K562 (cell line): Measurements from ENCODE around the gene PFKFB2. TPM values are rescaled to one million over a fixed set of nuclear protein-coding genes. Genes with fewer than 3 reads are reported as not detected.

ENCODE experiments used
- C11orf30 ChIP-seq: fragments of 450-650 bp; IDR thresholded peaks from 2 replicates; pipeline ENCODE4 v1.6.1; 2016; ENCODE audit warnings: low read depth, mild to moderate bottlenecking
- CREB1 ChIP-seq, 2 experiments: sonication (generic) in 1 of 2; formaldehyde crosslinking in 1 of 2; IDR thresholded peaks; 2 replicates each; pipeline versions ENCODE4 v1.6.1 to v1.8.0; 2012 to 2022; ENCODE audit warnings: inconsistent platforms in 1 of 2, mild to moderate bottlenecking in 1 of 2, missing genetic modification reagents in 1 of 2, moderate library complexity in 1 of 2
- CTBP1 ChIP-seq: fragments of 450-650 bp; IDR thresholded peaks from 2 replicates; pipeline ENCODE4 v1.6.1; 2016; ENCODE audit warnings: borderline replicate concordance
- CXXC5 ChIP-seq: fragments of 250-450 bp; sonication (Bioruptor Pico); IDR thresholded peaks from 2 replicates; pipeline ENCODE4 v1.8.0; 2022; ENCODE audit warnings: inconsistent platforms, mild to moderate bottlenecking, moderate library complexity
- DMBX1 ChIP-seq: fragments of 250-450 bp; sonication (Bioruptor Pico); IDR thresholded peaks from 2 replicates; pipeline ENCODE4 v1.8.0; 2022; ENCODE audit warnings: inconsistent platforms, mild to moderate bottlenecking, moderate library complexity, borderline replicate concordance
- EGR1 ChIP-seq: fragments of 450-650 bp; conservative IDR thresholded peaks from 2 replicates; pipeline ENCODE4 v1.6.1; 2017; ENCODE audit warnings: mild to moderate bottlenecking
- HDAC3 ChIP-seq: fragments of 450-650 bp; IDR thresholded peaks from 2 replicates; pipeline ENCODE4 v1.6.1; 2018; ENCODE audit warnings: borderline replicate concordance, mild to moderate bottlenecking, moderate library complexity; ENCODE audit not compliant: partially characterized antibody
- LEF1 ChIP-seq: fragments of 450-650 bp; IDR thresholded peaks from 2 replicates; pipeline ENCODE4 v1.6.1; 2016; ENCODE audit warnings: mild to moderate bottlenecking
- MED1 ChIP-seq: sonication (generic); formaldehyde crosslinking; IDR thresholded peaks from 2 replicates; pipeline ENCODE4 v1.8.1; 2023; ENCODE audit warnings: missing genetic modification reagents, borderline replicate concordance
- MEF2D ChIP-seq: conservative IDR thresholded peaks from 2 replicates; pipeline ENCODE4 v1.6.1; 2016; ENCODE audit warnings: low read depth, missing genetic modification characterization, missing compliant biosample characterization
- NBN ChIP-seq: fragments of 450-650 bp; IDR thresholded peaks from 2 replicates; pipeline ENCODE4 v1.6.1; 2016; ENCODE audit warnings: low read depth, mild to moderate bottlenecking
- PML ChIP-seq: IDR thresholded peaks from 2 replicates; pipeline ENCODE4 v1.6.1; 2012; ENCODE audit warnings: low read length, inconsistent platforms
- U2AF2 ChIP-seq: fragments of 200-400 bp; formaldehyde crosslinking; optimal IDR thresholded peaks from 2 replicates; pipeline ENCODE3; 2017; ENCODE audit warnings: low read depth, mild to moderate bottlenecking, low read length
- ZBTB17 ChIP-seq: fragments of 450-650 bp; formaldehyde crosslinking; IDR thresholded peaks from 2 replicates; pipeline ENCODE4 v1.4.0; 2020; ENCODE audit warnings: mild to moderate bottlenecking
- ZBTB8A ChIP-seq: fragments of 450-650 bp; IDR thresholded peaks from 2 replicates; pipeline ENCODE4 v1.6.1; 2018; ENCODE audit warnings: mild to moderate bottlenecking, moderate library complexity; ENCODE audit not compliant: partially characterized antibody
- ZEB2 ChIP-seq: fragments of 450-650 bp; IDR thresholded peaks from 2 replicates; pipeline ENCODE4 v1.6.1; 2016
- ZNF507 ChIP-seq: conservative IDR thresholded peaks from 2 replicates; pipeline ENCODE4 v1.6.1; 2017; ENCODE audit warnings: missing genetic modification characterization, missing compliant biosample characterization
- ZNF551 ChIP-seq: fragments of 250-450 bp; sonication (Bioruptor Pico); IDR thresholded peaks from 2 replicates; pipeline ENCODE4 v1.5.0; 2021; ENCODE audit warnings: mild to moderate bottlenecking, moderate library complexity
- polyA plus RNA-seq, 8 experiments: library from polyadenylated mRNA; depleted of rRNA in 4 of 8; stranded (reverse) in 5 of 8; unstranded in 3 of 8; fragments of >200 nt; fragmentation: Nextera tagmentation in 2 of 8; fragmentation: Illumina TruSeq in 1 of 8; extraction: Ambion mirVana in 2 of 8; extraction: Trizol in 1 of 8; gene quantifications; 2 replicates each; pipeline versions ENCODE4 v1.2.1 to v1.2.3, GENCODE V29; 2011 to 2014; ENCODE audit warnings: inconsistent platforms in 1 of 8, missing spikeins in 1 of 8
- total RNA-seq, 7 experiments: library from RNA; depleted of rRNA in 6 of 7; stranded (reverse); fragments of >200 nt in 6 of 7; fragmentation: Illumina TruSeq in 2 of 7; extraction: Trizol in 2 of 7; gene quantifications; 2 replicates each; pipeline versions ENCODE4 v1.2.1 to v1.2.3, GENCODE V29; 2011 to 2021; ENCODE audit warnings: low replicate concordance in 1 of 7
- TF ChIP-seq, protein P1 (sequence below): sonication (generic); formaldehyde crosslinking; IDR thresholded peaks from 2 replicates; pipeline ENCODE4 v1.8.0; 2022; ENCODE audit warnings: mild to moderate bottlenecking, missing genetic modification reagents
- TF ChIP-seq, protein P2 (sequence below), 2 experiments: fragments of 450-650 bp in 1 of 2; sonication (generic) in 1 of 2; formaldehyde crosslinking in 1 of 2; IDR thresholded peaks in 1 of 2; conservative IDR thresholded peaks in 1 of 2; 2 replicates each; pipeline versions ENCODE4 v1.6.1 to v1.8.1; 2016 to 2023; ENCODE audit warnings: mild to moderate bottlenecking in 2 of 2, moderate library complexity in 2 of 2, inconsistent platforms in 1 of 2, missing genetic modification reagents in 1 of 2
- TF ChIP-seq, protein P3 (sequence below): fragments of 250-450 bp; sonication (Bioruptor Pico); IDR thresholded peaks from 2 replicates; pipeline ENCODE4 v1.5.0; 2022; ENCODE audit warnings: mild to moderate bottlenecking
- TF ChIP-seq, protein P4 (sequence below), 2 experiments: fragments of 200-800 bp in 1 of 2; sonication (Bioruptor generic) in 1 of 2; sonication (generic) in 1 of 2; formaldehyde crosslinking in 1 of 2; IDR thresholded peaks in 1 of 2; conservative IDR thresholded peaks in 1 of 2; 2 replicates each; pipeline versions ENCODE4 v1.5.0 to v1.6.1; 2016 to 2020; ENCODE audit warnings: missing compliant biosample characterization in 1 of 2, missing genetic modification characterization in 1 of 2, missing genetic modification reagents in 1 of 2

Gene PFKFB2
- total and polyA plus RNA-seq, 9 of the 15 experiments (the other 6 are each of a cell fraction or from before 2014, with no cell fraction given), result 6.9 to 26.0 (median 16.4) TPM

DNA sequence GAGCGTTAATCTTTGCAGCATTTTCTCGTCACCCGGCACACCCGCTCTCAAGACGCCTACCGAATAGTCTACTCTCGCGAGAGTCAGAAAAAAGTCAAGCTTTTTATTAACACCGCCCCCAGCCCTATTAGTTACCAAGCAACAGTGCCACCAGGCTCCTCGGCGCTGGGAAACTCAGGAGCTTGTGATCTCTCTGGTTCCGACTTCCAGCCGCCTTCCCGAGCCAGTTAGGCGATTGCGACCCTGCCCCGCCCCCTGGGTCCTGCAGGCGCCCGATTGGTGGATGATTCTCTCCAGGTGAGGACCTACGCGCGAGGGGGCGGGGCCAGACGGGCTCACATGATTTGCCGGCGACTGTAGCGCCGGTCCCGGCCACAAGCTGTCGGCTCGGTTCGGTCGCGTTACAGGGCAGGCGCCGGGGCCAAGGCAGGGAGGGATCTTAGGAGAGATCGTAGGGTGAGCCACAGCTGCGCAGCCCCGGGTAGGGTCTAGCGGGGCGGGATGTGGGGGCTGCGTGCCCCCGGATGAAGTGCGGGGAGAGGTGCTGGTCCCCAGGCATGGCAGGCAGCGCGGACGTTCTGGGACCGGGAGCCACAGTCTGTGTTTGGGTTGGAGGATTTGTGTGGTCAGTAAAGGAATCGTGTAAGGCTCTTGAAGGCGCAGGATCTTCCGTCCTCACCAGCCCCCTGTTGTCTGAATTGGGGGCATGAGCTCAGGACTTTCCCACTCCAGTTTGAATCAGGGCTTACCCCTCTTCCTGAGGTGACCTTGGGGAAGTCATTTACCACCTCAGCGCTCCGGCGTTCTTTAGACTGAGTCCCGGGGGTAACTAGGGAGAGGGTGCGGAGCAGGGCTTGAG, at the start of gene PFKFB2 (continued):
- TF ChIP-seq U2AF2 (no peak), LEF1 (no peak), ZBTB17 (CRISPR knock-in tag) (peak; percentile 39; the same call in 1 of the 2 replicates), ZNF551 (CRISPR knock-in tag) (no peak), PML (peak; percentile 86; the same call in 1 of the 2 replicates), MED1 (CRISPR knock-in tag) (no peak), C11orf30 (peak; percentile 58), ZNF507 (tag) (no peak), HDAC3 (no peak), ZBTB8A (no peak), NBN (peak; percentile 58; the same call in 1 of the 2 replicates), CTBP1 (peak; percentile 93), DMBX1 (CRISPR knock-in tag) (no peak), CXXC5 (CRISPR knock-in tag) (peak; percentile 88), EGR1 (peak; percentile 66), CREB1 (IDR thresholded peaks at IDR 0.05) (peak; percentile 84), CREB1 (CRISPR knock-in tag; IDR thresholded peaks at IDR 0.05) (peak; percentile 82; the same call in 1 of the 2 replicates), ZEB2 (peak; percentile 93), MEF2D (tag) (no peak)
- TF ChIP-seq, protein P1, sequence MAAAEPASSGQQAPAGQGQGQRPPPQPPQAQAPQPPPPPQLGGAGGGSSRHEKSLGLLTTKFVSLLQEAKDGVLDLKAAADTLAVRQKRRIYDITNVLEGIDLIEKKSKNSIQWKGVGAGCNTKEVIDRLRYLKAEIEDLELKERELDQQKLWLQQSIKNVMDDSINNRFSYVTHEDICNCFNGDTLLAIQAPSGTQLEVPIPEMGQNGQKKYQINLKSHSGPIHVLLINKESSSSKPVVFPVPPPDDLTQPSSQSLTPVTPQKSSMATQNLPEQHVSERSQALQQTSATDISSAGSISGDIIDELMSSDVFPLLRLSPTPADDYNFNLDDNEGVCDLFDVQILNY (CRISPR knock-in tag), result no peak
- TF ChIP-seq, protein P2, sequence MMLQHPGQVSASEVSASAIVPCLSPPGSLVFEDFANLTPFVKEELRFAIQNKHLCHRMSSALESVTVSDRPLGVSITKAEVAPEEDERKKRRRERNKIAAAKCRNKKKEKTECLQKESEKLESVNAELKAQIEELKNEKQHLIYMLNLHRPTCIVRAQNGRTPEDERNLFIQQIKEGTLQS (IDR thresholded peaks at IDR 0.05), result no peak; the same call in 1 of the 2 replicates
- TF ChIP-seq, protein P2 (CRISPR knock-in tag; conservative IDR thresholded peaks at IDR 0.05), result 0 out of 2 replicates have a peak, but pooled peaks have one; percentile 18
- TF ChIP-seq, protein P3, sequence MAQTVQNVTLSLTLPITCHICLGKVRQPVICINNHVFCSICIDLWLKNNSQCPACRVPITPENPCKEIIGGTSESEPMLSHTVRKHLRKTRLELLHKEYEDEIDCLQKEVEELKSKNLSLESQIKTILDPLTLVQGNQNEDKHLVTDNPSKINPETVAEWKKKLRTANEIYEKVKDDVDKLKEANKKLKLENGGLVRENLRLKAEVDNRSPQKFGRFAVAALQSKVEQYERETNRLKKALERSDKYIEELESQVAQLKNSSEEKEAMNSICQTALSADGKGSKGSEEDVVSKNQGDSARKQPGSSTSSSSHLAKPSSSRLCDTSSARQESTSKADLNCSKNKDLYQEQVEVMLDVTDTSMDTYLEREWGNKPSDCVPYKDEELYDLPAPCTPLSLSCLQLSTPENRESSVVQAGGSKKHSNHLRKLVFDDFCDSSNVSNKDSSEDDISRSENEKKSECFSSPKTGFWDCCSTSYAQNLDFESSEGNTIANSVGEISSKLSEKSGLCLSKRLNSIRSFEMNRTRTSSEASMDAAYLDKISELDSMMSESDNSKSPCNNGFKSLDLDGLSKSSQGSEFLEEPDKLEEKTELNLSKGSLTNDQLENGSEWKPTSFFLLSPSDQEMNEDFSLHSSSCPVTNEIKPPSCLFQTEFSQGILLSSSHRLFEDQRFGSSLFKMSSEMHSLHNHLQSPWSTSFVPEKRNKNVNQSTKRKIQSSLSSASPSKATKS (CRISPR knock-in tag), result no peak
- TF ChIP-seq, protein P4, sequence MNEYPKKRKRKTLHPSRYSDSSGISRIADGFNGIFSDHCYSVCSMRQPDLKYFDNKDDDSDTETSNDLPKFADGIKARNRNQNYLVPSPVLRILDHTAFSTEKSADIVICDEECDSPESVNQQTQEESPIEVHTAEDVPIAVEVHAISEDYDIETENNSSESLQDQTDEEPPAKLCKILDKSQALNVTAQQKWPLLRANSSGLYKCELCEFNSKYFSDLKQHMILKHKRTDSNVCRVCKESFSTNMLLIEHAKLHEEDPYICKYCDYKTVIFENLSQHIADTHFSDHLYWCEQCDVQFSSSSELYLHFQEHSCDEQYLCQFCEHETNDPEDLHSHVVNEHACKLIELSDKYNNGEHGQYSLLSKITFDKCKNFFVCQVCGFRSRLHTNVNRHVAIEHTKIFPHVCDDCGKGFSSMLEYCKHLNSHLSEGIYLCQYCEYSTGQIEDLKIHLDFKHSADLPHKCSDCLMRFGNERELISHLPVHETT (CRISPR knock-in tag; conservative IDR thresholded peaks at IDR 0.05 in 1 of 2, IDR thresholded peaks at IDR 0.05 in 1 of 2), result 0 out of 4 replicates have a peak, but pooled peaks of 1 of the 2 experiments have one; percentile 25
